GM21390 (cell line): Measurements from ENCODE around the gene TMPRSS3.

Experiments
- ATAC-seq: cut with Tn5 transposase; IDR thresholded peaks from one replicate; pipeline ENCODE4 v1.9.1; 2021; ENCODE audit not compliant: unreplicated experiment

Gene TMPRSS3

GRCh38 chr21:42338729-42339715, 56.8 kb downstream of the TMPRSS3 start:
- no peak for ATAC-seq

DNA sequence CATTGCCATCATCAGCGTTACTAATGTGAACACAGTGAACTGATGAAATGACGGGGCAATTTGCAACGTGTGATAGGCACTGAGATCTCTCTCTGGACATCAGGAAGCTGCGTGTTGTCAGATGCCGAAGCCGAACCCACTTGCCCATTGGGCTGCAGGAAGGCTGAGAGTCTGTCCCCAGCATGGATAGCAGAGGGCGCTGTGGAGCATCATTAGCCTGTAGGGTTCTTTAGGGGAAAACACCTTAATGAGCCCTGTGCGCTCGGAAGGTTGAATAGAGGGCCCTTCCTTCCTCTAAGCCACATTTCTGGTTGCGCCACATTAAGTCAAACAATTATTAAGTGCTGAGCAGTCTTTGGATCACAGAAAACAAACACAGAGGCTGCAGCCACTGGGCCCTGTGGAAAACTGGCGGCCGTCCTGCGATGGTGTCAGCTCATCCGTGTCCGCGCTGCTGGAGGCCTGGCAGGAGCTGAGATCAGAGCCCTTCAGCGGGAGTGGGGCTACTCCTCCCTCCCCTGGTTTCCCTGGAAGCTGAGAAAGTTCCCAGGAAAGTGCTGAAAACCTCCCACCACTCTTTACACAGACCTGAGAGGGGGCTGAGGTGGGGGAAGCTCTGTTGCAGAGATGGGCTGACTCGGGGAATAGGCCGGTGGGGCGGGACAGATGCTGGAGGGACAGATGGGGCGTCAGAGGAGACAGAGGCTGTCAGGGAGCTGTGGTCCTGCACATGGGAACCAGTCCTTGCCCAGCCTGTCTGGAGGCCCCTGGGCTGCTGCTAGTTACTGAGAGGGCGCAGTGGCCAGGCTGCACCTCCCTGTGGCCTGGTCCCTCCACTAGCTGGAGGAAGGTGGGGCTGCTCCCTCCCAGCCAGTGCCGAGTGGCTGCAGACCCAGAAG, 57.8 kb downstream of the TMPRSS3 start:
- ATAC-seq = no peak

DNA sequence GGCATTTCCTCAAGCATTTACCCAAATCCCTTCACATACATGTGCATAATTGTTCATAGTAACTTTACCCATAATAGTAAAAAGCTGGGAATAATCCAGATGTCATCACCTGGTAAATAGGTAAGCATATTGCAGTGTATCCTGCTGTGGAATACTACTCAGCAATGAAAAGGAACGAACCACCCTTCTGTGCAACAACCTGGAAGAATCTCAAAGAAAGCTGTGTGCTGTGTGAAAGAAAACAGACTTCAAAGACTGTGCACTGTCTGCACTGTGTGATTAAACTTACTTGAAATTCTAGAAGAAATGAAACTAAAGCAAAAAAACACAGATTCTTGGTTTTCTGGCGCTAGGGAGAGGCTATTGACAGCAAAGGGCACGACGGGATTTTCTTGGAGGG, 58.6 kb downstream of the TMPRSS3 start:
- no peak for ATAC-seq

GRCh38 chr21:42336054-42336453, 59.8 kb downstream of the TMPRSS3 start:
- no peak for ATAC-seq

DNA sequence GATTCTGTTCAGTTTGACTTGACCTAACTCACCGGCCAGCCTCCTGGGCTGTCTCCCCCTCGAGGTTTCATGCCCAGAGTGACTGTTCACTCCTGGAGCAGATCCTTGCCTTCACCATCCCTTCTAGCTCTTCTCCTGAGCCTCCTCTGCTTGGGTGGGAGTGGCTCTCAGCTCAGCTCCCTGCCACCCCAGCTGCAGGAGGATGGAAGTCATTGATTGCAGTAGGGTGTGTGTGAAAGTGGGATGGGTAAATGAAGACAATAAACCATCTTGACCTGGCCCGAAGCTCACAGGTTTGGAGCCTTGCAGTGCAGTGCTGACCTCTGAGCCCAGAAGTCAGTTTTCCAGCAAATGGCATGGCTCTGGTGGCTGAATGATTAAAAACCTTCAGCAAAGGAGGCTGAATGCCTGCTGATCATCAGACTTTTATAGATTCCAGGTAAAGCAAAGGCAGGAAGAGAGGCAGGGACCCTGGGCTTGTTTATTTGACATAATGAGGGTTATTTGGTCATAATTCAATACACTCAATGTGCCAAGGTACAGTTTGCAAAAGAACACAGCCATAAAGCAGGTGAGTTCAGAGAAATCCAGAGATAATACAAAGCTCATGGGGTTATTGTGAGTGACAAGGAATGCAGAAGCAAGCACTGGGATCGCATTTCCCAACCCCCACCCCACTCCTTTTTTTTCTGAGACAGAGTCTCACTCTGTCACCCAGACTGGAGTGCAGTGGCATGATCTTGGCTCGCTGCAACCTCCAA, 63.1 kb downstream of the TMPRSS3 start:
- ATAC-seq = no peak

GRCh38 chr21:42331660-42332059, 64.2 kb downstream of the TMPRSS3 start:
- no peak for ATAC-seq

DNA sequence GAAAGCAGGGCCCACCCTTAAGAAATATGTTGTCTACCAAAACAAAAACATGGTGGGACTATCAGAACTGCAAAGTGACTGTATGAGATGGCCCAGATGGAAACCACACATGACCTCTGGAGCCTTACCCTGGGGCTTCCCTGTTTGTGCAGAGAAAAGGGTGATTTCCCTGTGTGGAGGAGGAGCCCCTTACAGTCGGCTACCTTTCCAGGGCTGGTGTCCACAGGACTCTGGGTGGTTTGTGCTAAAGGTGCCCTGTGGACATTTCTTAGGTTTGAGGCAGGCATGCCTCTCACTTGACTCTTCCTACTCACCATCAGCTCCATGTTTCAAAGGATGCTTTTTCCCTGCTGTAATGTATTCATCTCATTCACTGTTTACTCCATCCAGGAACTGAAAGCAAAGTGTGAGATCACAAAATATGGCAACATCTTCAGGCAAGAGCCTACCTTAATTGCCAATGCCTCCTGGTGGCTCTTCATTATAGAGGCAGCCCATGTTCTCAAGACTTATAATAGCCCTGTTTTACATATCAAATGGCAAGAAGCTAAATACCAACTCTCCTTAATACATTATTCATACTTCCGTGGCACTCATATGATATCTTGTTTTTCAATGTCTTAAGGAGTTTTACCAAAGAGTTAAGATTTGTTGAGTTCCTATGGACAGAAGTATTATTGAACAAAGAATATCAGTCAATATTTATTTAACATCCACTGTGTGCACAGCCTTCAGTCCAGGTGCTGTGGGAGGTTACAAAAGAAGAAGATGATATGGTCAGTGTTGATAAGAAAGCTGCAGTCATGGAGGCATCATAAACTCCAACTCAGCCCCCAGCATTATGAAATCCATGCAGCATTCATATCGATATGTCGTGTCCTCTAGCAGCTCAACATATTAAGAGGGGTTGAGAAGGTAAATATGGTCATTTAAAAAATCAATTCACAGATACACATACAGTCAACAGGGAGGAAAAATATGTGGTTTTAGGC, 65.2 kb downstream of the TMPRSS3 start:
- no peak for ATAC-seq

DNA sequence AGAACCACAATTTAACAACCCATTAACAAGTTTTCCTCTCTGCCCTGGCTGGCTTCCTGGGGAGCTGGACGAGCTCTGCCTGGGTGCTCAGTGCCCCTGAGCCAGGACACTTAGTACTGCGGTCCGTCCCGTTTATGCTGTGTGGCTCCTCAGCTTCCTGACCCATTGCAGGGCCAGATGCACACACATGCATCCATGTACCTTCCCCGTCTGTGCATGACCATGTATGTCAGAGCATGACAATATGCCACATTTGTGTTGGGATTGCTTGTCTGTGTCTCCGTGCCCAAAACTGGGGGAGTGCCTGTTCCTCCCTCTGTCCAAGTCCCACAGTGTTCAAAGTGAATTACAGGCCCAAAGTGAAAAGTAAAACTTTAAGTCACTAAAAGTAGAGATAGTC, 71.0 kb downstream of the TMPRSS3 start:
- no peak for ATAC-seq
